ELF-1 (cell line): ENCODE data around the gene PNMA6F.
A peak's percentile ranks its signal among the peaks of the same experiment; 100 is the strongest.
"Not testable (repeated sequence)": the region's sequence is repeated elsewhere in the genome, so short reads cannot be mapped to it uniquely, and the experiment has no call there.

Experiments used
- DNase-seq: peaks from one replicate; pipeline ENCODE4 v3.0.0-alpha.2; 2016; ENCODE audit warnings: low read depth, low spot score

Gene PNMA6F

DNA sequence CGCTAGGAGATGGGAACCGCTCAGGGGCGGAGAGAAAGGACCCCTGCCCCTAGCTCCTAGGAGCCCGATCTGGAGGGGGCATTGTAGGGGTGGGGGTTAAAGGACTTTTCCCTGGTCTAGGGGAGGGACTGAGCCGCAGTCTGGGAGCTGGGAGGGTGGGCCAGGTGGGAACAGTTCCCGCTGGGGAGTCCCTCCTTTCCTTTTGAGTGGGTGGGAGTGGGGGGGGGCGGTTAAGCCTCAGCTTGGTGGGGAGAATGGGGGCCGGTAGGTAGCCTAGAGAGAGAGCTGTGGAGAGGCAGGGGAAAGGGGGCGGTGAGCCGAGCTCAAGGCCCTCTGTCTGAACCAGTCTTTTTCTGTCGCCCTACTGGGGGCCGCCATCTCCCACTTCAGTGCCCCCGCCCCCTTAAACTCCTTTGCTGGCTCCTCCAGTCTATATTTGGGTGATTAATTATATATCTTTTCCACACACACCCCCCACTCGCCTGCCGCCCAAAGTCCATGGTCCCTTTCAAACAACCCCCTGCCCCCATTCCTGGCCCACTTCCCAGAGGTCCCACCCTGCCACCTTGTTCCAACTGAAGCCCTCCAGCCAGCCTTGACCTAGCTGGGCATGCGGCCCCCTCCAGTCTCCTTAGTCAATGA, 13.2 kb upstream of the PNMA6F start:
- no peak for DNase-seq

- DNase-seq, result peak; percentile 63
Measured at GRCh38 chrX:153333821-153334653, 12.5 kb upstream of the PNMA6F start, which contains the start of gene ZNF275. Gene ZNF275 (plus strand): TSS chrX:153334153. CDS start chrX:153336680, 2,527 bp downstream.

- DNase-seq, result no peak
Measured at GRCh38 chrX:153333266-153333665, 11.7 kb upstream of the PNMA6F start.

DNA sequence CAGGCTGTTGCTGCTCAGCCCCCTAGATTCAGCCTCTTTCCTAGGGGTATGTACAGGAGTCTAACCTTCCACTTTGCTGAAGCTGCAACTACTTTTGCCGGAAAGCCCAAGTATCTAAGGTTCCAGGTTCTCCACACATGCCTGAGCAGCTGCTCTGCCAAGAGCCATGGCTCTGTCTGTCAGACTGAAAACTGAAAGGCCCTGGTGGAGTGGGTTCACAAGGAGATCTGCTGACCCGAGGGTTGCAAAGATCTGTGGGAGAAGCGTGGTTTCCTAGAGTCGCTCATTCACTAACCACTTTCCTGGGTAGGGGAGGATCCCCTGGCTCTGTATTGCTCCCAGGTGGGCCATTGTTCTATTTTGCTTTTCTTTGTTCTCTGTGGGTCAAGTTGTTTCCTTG, 6.0 kb upstream of the PNMA6F start:
- DNase-seq, result no peak

DNA sequence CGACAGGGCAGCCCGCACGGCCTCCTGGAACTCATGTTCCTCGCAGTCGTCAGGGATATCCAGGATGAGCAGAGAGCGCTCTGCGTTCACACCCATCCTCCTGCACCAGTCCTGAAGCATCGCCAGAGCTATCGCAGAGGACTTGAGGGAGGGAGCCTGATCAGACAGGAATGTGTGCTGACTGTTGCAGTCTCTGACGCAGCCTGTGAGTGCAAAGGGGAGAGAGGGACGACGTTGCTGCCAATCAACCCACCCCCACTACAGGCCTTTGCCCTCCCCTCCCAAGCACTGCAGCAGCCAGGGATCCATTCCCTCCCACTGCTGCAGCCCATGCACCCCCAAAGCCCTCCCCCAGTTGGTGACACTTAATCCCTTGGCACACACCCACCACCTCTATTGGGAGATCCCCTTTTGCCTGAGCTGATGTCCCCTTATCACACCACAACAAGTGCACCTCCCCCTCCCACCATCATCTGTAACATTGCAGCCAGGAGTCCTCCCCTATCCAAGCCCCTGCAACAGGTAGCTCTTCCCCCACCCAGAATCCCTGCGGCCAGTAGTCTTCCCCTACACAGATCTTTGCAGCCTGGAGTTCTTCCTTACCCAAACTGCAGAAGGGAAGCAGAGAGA, 897 bp downstream of the PNMA6F start:
- DNase-seq, result peak; percentile 11

DNA sequence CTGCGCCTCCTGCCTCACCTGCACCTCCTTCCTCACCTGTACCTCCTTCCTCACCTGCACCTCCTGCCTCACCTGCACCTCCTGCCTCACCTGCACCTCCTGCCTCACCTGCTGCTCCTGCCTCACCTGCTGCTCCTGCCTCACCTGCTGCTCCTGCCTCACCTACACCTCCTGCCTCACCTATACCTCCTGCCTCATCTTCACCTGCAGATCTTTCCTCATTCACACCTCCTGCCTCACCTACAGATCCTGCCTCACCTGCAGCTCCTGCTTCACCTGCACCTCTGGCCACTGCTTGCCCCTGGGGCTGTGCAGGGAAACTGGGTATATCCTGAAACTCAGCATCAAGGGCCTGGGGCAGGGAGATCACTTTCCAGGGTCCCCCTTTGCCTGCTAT, 1.5 kb downstream of the PNMA6F start:
- not testable (repeated sequence) for DNase-seq

DNA sequence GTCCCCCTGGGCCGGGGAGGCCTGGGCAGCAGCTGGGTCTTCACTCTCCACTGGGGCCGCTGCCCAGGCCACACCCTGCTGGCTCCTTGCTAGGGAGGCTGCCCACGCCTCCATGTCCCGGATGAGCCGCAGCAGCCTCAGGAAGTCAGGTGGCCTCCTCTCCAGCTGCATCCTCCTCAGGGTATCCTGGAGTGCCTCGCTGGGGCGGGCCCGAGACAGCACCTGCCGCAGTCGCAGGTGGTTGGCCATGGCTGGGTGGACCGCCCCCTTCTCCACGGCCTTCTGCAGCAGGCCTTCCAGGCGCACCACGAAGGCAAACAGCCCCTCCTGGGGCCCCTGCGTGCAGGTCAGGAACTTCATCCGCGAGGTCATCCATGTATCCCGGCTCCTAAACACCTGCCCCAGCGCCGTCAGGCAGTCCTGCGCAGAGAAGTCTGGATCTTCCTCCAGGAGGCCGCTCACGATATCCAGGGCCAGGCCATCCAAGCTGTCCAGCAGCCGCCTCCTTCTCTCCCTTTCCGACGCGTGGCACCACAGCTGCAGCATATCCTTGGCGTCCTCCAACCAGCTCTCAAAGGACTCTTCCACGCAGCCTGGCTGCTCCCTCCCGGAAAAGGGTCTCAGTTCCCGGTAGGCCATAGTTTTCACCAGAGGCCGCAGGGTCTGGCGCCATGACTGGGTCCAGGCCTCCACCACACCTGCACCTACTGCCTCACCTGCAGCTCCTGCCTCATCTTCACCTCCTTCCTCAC, 2.1 kb downstream of the PNMA6F start:
- peak; percentile 47 for DNase-seq

GRCh38 chrX:153318811-153319210, 2.8 kb downstream of the PNMA6F start:
- no peak for DNase-seq

DNA sequence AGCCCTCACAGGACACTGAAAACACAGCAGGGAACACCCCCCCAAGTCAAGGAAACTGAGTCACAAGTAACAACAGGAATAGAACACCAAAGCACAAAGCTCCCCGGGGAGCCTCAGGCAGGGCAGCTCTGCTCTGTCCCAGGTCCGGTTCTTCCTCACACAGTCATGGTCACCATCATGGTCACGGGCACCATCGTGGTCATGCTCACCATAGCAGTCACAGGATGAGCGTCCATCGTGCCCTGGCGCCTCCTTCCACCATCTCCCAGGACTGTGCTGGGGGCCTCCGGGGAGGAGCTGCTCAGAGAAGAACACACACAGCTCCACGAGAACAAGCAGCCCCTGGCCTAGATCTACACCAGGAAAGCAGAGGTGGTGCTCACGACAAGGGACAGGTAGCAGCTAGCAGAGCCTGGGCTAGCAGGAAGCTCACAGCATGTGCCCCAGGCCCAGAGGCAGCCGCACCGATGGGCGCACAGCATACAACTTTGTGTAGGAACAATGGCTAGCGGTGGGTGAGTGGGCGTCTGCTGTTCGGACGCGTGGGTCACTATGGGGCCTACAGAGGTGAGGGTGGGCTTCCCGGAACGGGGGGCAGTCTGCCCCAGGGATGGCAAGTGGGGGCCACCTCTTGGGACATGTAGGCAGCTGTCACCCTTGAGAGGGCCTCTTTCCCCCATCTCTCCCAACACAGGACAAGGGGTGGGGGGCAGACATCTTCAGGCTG, 3.4 kb downstream of the PNMA6F start:
- DNase-seq, result no peak

- no peak for DNase-seq
Measured at GRCh38 chrX:153317306-153317705, 4.3 kb downstream of the PNMA6F start.

DNA sequence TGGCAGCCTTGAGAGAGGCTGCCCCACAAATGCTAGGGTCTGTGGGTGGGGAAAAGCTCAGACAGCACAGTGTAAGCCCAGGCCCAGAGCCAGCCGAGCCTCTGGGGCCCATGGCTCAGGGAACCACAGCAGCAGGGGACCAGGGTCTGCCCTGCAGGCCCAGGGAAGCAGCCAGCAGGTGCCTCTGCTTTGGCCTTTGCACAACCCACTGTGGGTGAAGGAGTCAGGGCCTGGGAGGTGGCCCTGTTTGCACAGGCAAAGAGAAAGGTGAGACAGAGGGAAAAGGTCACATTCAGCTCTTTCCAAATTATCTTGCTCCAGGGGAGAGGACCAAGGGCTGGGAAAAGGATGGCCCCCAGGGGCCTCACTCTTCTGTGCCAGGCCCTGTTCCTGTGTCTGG, 8.7 kb downstream of the PNMA6F start:
- DNase-seq, result no peak

GRCh38 chrX:153312041-153312440, 9.5 kb downstream of the PNMA6F start:
- DNase-seq, result no peak

- DNase-seq, result peak; percentile 20
Measured at GRCh38 chrX:153310901-153311300, 10.7 kb downstream of the PNMA6F start.

DNA sequence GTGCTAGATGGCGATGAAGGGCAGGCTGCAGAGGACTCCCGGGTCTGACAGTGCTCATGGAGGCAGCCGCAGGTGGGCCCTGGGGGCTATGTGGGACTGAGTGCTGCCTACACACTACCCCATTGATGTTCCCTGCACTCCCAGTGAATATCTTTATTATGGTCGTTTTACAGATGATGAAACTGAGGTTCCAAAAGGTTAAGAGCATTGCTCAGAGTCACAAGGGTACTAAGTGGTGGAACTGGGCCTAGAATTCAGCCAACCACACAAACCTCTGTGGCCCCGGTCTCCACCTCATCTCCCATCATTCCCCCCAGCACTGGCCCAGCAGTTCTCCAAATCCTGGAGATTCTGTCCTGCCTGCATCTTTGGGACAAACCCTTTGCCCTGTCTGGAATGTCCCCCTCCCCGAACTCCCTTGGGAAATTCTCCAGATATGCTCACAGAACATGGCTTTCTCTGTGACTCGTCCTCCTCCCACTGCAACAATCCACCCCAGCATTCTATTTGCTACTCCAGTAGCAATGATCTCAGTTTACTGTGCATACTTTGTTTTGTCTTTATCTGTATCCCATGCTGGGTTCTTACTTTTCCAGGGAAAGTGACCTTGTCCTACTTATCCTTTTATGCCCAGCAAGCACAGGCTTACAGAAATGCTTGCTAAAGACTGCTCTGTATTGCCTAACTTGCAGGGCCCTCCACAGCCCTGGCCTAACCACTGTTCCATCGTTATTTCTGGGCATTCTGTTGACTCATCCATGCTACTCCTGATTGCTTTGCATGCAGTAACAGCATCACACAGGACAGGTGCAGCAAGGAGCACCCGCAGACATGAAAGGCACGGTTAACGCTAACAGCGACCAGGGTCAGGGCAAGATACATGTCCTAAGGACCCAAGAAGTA, 14.0 kb downstream of the PNMA6F start:
- DNase-seq, result no peak

- DNase-seq, result no peak
Measured at GRCh38 chrX:153306527-153307115, 14.9 kb downstream of the PNMA6F start.

DNA sequence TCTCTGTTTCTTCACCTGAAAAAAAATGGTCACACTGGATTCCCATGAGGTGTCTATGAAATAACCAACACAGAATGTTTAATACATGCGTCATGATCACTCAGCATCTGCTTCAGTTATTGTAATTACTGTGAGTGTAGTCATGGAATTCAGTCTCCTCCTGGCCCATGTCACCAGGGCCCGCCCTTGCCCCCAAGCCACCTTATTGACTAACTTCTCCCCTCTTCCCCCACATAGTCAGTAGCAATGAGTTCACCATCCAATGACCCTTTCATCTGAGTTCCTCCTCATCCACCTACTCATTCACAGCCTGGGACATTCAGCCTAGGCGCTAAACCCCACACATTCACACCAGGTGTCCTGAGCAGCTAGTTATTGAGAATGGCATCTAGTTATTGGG, 15.6 kb downstream of the PNMA6F start:
- DNase-seq, result no peak

GRCh38 chrX:153304988-153305736, 16.4 kb downstream of the PNMA6F start:
- DNase-seq, result no peak

- no peak for DNase-seq
Measured at GRCh38 chrX:153303276-153304262, 18.0 kb downstream of the PNMA6F start.
